Lung (tissue), 12 donors: Measurements from ENCODE around the gene ART5. TPM values are rescaled to one million over a fixed set of nuclear protein-coding genes. Genes with fewer than 3 reads are reported as not detected.

ENCODE experiments used
- ATAC-seq: fragments of 200-7000 bp; cut with Tn5 transposase; one replicate; pipeline ENCODE4 v1.9.1; 2020; ENCODE audit warnings: moderate number of reproducible peaks; ENCODE audit not compliant: insufficient read depth, low FRiP score
- DNase-seq, 3 donors: peaks; one replicate each; pipeline ENCODE4 v3.0.0-alpha.2; 2013 to 2017
- H3K27ac ChIP-seq, 2 donors: one replicate each; pipeline ENCODE4 v1.5.1; 2013; ENCODE audit warnings: mild to moderate bottlenecking in 2 of 2, moderate library complexity in 2 of 2, control low read depth in 1 of 2, inconsistent platforms in 1 of 2, low read depth in 1 of 2, low read length in 1 of 2
- H3K27me3 ChIP-seq, 3 donors: one replicate each; pipeline ENCODE4 v1.5.1; 2013; ENCODE audit warnings: low read length in 2 of 3; ENCODE audit not compliant: control insufficient read depth in 3 of 3, insufficient read depth in 3 of 3
- H3K36me3 ChIP-seq, 4 donors: one replicate each; pipeline ENCODE4 v1.5.1; 2013; ENCODE audit warnings: low read length in 4 of 4, mild to moderate bottlenecking in 1 of 4, moderate library complexity in 1 of 4; ENCODE audit not compliant: control insufficient read depth in 4 of 4, insufficient read depth in 4 of 4
- H3K4me1 ChIP-seq, 5 donors: one replicate each; pipeline ENCODE4 v1.5.1; 2013; ENCODE audit warnings: low read length in 5 of 5, mild to moderate bottlenecking in 2 of 5, moderate library complexity in 1 of 5; ENCODE audit not compliant: control insufficient read depth in 5 of 5, insufficient read depth in 5 of 5
- H3K4me3 ChIP-seq: one replicate; pipeline ENCODE4 v1.5.1; 2013; ENCODE audit warnings: mild to moderate bottlenecking, control low read depth, moderate library complexity
- H3K9ac ChIP-seq, 2 donors: one replicate each; pipeline ENCODE4 v1.5.1; 2013; ENCODE audit warnings: low read length in 2 of 2, control low read depth in 1 of 2; ENCODE audit not compliant: insufficient read depth in 1 of 2
- H3K9me3 ChIP-seq, 4 donors: one replicate each; pipeline ENCODE4 v1.5.1; 2013; ENCODE audit warnings: low read length in 3 of 4, mild to moderate bottlenecking in 1 of 4, moderate library complexity in 1 of 4; ENCODE audit not compliant: control insufficient read depth in 4 of 4, insufficient read depth in 3 of 4
- WGBS, 2 donors: extraction: QIAGEN DNeasy Blood & Tissue Kit; methylation state at CpG; one replicate each; pipeline ENCODE4 v1.1.7; 2013; 5-methylcytosine and 5-hydroxymethylcytosine counted together
- polyA plus RNA-seq, 2 donors: library from polyadenylated mRNA; stranded (reverse); fragments of 200-250 nt; gene quantifications; one replicate each; pipeline ENCODE4 v1.2.1, GENCODE V29; 2013
- total RNA-seq, 2 donors: library from RNA; depleted of rRNA in 1 of 2; stranded (reverse); fragments of >200 nt in 1 of 2; gene quantifications; one replicate each; pipeline ENCODE4 v1.2.1, GENCODE V29; 2014 to 2021
- TF ChIP-seq, protein P1 (sequence below): IDR thresholded peaks from 2 replicates; pipeline ENCODE4 v1.5.1; 2012; ENCODE audit warnings: mild to moderate bottlenecking; ENCODE audit errors: control extremely low read depth, extremely low read depth
- donor health status: control.
- donor health status: control.
- donor health status: Bipolar disorder and iron deficiency.
- donor health status: healthy.
- donor health status: DM: yes; HTN: yes; CAD: no.

The ART5 gene
- total and polyA plus RNA-seq, 4 donors = 0.08 to 1.7 (median 0.61) TPM

DNA sequence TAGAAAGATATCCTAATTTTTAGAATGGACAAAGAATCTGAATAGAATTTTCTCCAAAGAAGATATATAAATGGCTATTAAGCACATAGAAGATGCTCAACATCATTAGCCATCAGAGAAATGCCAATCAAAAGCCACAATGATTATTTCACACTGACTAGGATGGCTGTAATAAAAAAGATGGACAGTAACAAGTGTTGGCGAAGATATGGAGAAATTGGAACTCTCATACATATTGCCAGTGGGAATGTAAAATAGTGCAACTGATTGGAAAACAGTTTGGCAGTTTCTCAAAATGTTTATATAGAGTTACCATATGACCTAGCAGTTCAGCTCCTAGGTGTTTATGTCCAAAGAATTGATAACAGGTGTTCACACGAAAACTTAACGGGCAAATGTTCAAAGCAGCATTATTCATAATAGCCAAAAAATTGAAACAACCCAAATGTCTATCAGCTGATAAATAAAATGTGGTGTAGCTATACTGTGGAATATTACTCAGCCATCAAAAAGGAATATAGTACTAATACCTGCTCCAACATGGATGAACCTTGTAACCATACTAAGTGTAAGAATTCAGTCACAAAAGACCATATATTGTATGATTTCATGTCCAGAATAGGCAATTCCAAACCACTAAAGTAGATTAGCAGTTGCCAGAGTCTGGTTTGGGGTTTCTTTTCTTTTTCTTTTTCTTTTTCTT lies 29.7 kb downstream of the ART5 start:
- H3K4me3 ChIP-seq = no peak overlapping the region
- H3K27me3 ChIP-seq = no peaks in the 10 kb centered on the region
- H3K9me3 ChIP-seq = no peaks in the 10 kb centered on the region
- ATAC-seq (no peak), DNase-seq (no peak)
- TF ChIP-seq, protein P1, sequence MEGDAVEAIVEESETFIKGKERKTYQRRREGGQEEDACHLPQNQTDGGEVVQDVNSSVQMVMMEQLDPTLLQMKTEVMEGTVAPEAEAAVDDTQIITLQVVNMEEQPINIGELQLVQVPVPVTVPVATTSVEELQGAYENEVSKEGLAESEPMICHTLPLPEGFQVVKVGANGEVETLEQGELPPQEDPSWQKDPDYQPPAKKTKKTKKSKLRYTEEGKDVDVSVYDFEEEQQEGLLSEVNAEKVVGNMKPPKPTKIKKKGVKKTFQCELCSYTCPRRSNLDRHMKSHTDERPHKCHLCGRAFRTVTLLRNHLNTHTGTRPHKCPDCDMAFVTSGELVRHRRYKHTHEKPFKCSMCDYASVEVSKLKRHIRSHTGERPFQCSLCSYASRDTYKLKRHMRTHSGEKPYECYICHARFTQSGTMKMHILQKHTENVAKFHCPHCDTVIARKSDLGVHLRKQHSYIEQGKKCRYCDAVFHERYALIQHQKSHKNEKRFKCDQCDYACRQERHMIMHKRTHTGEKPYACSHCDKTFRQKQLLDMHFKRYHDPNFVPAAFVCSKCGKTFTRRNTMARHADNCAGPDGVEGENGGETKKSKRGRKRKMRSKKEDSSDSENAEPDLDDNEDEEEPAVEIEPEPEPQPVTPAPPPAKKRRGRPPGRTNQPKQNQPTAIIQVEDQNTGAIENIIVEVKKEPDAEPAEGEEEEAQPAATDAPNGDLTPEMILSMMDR = no peak
- no peak overlapping the region for H3K9ac ChIP-seq
- 66 to 81% methylated on average over 3 of the region's 3 CpGs for WGBS, 2 donors
- peaks cover 0 to 6% (median 0%) of the 10 kb centered on the region in 5 donors for H3K4me1 ChIP-seq
- H3K36me3 ChIP-seq = no peaks in the 10 kb centered on the region
- H3K27ac ChIP-seq = no peak overlapping the region

- Histone ChIP-seq H3K36me3 (no peaks in the 10 kb centered on the region), H3K4me3 (no peak overlapping the region), H3K9me3 (no peaks in the 10 kb centered on the region), H3K4me1 (peaks cover 0 to 2% (median 0%) of the 10 kb centered on the region in 5 donors), H3K9ac (no peak overlapping the region), H3K27me3 (no peaks in the 10 kb centered on the region), H3K27ac (no peak overlapping the region)
- WGBS, 2 donors = 93 to 96% methylated on average over 4 of the region's 4 CpGs
- no peak for ATAC-seq
- no peak for DNase-seq
- TF ChIP-seq, protein P1 = no peak
These were observed 30.9 kb downstream of the ART5 start for GRCh38 chr11:3610846-3611245.

DNA sequence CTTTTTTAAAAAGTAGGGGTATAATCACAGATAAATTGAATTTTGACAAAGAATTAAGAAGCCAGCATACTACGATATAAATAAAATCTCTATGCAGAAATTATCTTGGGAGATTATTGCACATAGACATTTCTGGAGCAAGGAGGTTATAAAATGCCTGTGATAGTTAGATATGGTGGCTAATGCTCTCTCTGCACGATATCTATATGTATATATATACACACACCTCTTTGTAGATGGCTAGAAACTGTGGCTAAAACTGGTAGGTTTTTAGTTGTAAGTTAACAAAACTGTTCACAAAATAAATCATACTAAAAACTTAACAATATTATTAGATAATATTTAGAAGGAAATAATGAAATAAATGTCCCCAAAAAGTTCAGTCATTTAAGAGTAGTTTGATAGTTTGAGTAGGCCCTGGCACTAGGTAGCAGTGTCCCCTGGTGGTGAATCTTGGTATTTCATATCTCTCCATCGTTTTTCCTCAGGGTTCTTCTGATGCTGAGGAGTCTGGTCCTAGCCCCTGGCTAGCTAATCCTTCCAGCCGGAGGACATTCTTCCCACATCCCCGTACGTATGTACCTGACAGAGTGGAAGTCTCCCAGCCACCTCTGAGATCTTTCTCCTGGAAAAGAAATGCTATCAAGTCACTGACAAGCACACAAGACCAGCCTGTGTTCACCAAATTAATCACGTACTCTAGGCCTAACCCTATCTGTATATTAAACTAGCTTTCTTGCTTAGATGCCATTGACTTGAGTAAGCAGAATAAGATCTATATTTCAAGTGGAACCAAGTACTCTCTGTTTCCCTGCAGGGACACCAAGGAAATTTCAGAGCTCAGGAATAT lies 32.2 kb downstream of the ART5 start:
- Histone ChIP-seq H3K27ac (no peak overlapping the region), H3K36me3 (no peaks in the 10 kb centered on the region), H3K9ac (no peak overlapping the region), H3K27me3 (no peaks in the 10 kb centered on the region), H3K4me1 (peaks cover 0 to 2% (median 0%) of the 10 kb centered on the region in 5 donors), H3K4me3 (no peak overlapping the region), H3K9me3 (no peaks in the 10 kb centered on the region)
- DNase-seq = peak in 2 of 3 donors; percentile 56 to 64
- ATAC-seq = no peak
- 47 to 56% methylated on average over 7 of the region's 7 CpGs for WGBS, 2 donors
- TF ChIP-seq, protein P1 = peak; percentile 47
